HG03432 (cell line): ENCODE data around the gene MACROD1.

ENCODE experiments used
- ATAC-seq: cut with Tn5 transposase; IDR thresholded peaks from one replicate; pipeline ENCODE4 v1.9.1; 2021; ENCODE audit warnings: mild to moderate bottlenecking, moderate library complexity; ENCODE audit not compliant: unreplicated experiment

MACROD1 gene

GRCh38 chr11:64131683-64132190, 34.2 kb downstream of the MACROD1 start:
- no peak for ATAC-seq

DNA sequence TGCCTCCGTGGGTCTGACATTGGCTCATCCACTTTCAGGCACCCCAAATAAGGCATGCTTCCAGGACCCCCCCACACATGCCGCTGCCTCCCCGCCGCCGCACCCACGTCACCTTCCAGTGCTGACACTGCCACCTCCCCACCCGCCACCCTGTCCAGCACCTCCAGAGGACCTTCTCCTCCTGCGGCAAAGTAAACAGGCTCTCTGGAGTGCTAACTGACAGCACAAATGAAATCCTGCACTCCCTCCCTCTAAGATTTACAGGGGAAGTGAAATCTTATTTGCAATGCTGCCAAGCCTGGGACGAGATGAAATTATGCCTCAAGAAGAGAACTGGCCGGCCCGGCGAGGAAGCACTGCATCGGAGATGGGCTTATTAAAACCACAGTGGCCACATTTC, 35.3 kb downstream of the MACROD1 start:
- ATAC-seq, result no peak

GRCh38 chr11:64129403-64129802, 36.5 kb downstream of the MACROD1 start:
- no peak for ATAC-seq

DNA sequence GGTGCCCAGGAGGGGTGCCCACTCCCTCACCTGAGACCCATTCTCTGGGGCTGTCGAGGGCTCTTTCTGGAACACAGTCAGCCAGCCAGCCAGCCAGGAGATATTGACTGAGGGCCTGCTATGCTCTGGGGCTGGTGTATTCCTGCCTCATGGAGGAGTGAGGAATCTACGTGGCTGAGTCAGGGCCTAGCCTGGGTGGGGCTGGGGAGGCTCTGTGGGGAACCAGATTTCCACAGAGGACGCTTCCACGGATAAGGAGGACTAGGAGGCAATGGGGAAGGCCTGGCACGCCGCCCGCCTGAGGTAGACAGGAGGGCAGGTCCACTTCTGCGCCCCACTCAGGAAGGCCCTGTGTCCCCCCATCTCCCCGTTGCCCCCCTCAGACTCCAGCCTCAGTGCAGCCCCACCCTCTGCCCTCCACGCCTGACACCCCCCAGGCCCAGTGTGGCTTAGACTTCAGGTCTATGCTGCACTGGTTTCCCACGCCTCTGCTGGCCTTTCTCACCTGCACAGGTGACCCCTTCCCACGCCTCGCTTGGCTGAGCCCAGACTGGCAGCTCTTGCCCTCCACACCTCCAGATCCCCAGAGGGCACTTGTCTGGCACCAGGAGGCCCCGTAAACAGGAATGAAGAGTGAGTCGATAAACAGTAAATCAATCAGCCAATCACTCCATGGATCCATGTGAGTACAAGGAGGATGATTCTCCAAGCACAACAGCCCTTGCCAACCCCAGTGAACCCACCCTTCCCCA, 37.5 kb downstream of the MACROD1 start:
- ATAC-seq, result no peak

DNA sequence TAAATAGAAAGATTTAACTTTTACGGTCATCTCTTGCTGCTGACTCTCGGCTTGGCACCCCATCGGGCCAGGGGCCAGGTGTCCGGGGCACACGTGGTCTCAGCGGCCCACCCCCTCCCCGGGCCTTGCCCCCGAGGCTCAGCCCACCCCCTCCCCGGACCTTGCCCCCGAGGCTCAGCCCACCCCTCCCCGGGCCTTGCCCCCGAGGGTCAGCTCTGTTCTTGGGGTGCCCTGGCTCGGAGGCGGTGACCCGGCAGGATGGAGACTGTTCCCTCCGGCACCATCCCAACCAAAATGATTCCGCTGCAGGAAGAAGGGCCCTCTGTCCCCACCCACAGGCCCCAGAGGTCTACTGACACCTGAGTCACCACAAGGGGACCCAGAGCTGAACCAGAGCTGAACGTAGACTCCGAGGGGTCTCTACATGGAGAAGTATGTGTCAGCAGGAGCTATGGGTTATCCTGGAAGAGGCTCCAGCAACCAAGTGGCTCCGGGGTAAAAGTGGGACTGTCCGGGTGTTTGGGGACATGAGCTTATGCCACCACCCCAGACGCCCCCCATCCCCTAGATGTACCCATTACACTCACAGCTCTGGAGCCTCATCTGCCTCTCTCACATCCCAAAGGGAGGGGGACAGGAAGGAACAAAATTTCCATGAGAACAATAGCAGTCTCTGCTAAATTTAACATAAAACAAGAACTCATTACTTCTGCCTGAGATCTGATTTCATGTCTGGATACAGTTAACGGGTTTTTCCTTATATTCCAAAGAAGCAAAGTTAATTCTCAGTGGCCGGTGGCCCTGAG, 38.4 kb downstream of the MACROD1 start:
- ATAC-seq, result no peak

DNA sequence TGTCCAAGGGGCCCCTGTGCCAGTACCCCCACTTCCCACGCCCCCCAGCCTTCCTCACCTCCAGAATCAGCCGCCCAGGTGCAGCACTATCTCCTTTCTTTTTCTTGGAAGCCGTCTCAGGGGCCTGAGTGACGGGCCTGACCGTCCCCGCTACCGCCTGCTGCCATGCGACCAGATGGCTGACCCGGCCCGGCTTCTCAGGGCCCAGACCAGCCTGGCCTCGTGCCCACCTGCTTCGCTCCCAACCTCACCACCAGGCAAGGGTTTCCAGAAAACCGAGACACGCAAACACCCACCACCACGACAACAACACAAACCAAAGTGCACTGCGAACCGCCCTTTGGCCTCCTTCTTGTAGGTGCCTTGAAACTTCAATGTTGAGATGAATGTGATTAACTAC, 39.1 kb downstream of the MACROD1 start:
- ATAC-seq, result no peak

GRCh38 chr11:64126371-64126770, 39.5 kb downstream of the MACROD1 start:
- ATAC-seq, result no peak

DNA sequence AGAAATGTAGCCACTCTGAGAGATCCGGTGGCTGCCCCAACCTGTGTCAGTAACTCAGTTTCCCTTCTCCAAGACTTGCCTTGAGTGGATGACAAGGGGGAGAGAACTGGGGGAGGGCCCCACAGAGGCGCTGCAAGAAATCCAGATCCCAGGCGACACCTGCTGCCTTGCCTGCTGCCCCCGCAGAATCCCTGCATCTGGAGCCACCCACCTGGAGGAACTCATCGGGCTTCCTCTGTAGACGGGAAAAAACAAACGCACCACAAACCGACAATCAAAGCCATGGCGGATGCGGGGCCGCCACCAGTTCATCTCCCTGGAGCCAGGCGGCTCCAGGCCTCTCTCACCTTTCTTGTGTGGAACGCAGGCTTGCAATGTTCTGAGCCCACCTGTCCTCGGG, 40.2 kb downstream of the MACROD1 start:
- ATAC-seq, result no peak

GRCh38 chr11:64124147-64124546, 41.8 kb downstream of the MACROD1 start:
- ATAC-seq, result no peak

- no peak for ATAC-seq
Observed at GRCh38 chr11:64123679-64124078, 42.2 kb downstream of the MACROD1 start.

GRCh38 chr11:64122411-64123410, 43.2 kb downstream of the MACROD1 start:
- no peak for ATAC-seq

DNA sequence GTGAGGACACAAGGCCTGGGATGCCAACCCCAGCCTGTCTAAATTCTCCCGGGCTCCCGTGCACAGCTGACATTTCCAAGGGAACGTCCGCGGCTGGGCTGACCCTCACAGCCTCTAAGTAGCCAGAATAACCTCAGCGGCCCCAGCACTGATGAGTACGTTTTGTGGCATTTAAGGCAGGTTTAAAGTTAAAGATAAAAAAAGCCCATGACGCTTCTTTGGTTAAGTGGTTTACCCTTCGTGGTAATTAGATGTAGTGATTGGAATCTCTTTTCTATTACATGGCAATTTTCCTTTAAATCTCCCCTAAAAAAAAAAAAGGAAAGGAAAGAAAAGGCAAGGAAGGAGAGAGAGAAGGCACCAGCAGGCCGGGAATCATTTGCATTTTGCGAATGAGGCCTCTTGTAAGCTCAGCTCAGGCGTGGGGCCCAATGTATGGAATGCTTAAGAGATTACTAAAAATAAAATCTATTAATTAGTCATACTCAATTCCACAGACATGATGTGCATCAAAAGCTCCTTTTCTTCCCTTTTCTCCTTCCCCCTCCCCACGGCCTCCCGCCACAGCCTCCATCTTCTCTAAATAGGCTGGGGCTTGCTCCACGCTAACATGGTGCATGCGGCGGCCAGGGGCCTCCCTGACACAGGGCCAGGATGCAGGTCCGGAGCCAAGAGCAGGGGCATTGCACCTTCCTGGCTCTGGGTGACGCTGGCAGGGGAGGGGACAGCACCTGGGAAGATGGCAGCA, 44.1 kb downstream of the MACROD1 start:
- ATAC-seq, result no peak

DNA sequence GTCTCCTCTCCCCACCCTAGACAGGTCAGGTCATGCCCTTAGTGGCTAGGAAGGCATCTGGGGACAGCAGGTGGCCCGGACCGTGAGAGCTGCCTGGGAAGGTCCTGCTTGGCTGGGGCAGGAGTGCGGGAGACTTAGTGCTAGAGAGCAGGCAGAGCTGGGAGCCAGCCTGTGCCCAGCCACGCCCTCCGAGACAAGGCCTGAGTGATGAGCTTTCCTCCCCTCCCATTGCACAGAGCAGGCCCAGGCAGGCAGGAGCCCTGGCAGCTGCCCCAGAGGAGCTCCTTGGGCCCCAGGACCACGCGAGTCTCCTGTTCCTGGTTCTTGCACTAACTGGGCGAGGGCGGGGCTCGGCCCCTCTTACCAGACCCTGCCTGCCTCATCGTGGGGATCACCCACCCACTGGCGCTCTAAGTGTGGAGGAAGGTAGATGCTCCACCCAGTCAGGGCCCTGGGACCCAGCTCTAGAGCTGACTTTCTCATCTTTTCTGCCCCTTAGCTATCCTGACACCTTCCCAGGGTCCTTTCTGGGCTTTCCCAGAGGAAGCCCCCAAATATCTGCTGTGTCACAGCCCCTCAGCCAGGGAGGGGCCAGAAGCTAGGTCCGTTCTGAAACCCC, 44.9 kb downstream of the MACROD1 start:
- no peak for ATAC-seq

- ATAC-seq, result no peak
Observed at GRCh38 chr11:64119700-64120099, 46.2 kb downstream of the MACROD1 start.

DNA sequence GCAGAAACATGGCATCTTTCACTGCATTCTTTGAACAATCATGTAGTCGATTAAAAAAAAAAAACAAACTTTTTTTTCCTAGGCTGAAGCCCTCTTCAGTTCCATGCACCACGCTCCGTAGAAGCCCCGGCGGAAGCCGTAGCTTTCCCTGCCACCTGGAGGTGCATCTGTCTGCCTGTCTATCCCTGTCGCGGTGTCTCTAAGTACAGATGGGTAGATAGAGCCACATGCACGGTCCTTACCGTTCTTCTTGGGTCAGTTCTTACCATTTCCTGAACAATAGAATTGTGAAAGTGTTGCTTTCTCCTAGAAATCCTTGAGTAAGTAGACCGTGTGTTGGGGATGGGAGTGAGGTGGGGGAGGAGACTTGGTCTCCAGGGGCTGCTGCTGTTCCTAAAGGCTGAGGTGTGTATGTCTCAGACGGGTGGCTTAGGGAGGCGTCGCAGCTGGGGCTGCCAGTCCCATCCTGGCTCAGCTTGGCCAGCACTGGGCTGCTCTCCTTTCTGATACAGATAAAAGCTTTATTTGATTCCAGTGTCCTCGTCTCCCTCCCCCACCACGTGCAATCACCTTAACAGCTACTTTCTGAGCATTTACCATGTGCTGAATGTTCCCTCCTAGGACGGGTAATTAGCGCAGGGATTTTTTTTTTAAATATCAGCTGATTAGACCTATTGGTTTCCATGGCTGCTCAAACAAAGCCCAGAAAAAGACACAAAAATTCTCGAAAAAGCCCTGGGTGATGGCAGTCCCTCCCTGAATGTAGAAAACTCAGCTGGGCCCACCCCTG, 46.8 kb downstream of the MACROD1 start:
- ATAC-seq, result no peak

GRCh38 chr11:64117763-64118459, 48.0 kb downstream of the MACROD1 start:
- no peak for ATAC-seq

GRCh38 chr11:64115531-64116522, 50.1 kb downstream of the MACROD1 start:
- no peak for ATAC-seq
